Activated CD4-positive, alpha-beta T cell treated with anti-CD3 and anti-CD28 coated beads for 4 hours (primary cell): Measurements from ENCODE around the gene MBL2.

Experiments used
- DNase-seq, 2 donors: peaks; one replicate each; pipeline ENCODE4 v3.0.0-alpha.2; 2020

The MBL2 gene

DNA sequence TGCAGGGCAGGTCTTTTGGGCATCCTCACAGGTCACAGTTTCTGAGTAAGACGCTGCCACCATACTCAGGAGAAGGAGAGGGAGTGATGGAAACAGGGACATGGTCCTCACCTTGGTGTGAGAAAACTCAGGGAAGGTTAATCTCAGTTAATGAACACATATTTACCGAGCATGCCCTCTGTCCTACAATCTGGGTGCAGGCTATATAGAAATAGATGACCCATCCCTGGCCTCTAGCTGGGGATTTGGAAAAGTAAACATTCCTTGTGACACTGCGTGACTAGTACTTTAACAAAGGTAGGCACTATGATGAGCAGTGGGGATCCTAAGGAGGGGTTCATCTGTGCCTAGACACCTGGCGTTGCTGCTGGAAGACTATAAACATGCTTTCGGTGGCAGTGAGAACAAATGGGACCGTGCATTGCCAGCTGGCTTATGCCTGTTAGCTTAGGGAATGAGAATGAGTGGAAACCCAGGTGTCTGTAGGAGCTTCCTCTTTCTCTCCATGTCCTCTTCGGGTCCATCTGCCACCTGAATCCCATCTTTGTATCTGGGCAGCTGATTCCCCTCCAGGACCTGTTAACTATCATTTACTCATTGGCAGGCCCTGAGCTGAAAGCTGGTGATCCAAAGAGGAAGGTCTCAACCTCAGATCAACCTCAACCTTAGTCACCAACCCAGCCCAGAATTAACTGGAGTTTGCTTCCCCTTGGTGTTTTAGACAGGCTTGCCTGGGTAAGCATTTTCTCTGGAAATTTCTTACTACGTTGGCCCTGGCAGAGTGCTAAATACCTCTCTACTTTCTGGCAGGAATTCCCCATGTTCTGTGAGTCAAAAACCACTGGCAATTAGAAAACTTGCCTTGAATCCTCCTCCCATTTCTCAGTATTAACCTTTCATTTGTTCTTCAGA, 794 bp downstream of the MBL2 start:
- no peak for DNase-seq

DNA sequence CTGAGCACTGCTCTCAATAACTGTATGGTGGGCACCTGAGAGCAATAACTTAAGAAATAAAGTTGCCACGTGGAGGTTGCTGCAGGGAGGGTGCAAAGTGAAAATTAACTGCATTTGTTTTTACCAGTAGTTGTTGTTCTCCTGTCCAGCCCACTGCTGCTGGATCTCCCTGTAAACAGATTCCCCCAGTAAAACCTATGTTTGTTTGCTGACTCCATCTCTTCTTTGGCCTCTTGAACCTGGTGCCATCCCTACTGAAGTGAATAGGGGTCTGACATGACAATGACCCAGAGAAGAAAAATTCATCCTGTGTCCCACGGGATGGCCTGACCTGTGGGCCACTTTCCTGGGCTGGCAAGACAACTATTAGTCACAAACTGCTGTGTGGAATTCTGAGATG, 1.7 kb downstream of the MBL2 start:
- no peak for DNase-seq

DNA sequence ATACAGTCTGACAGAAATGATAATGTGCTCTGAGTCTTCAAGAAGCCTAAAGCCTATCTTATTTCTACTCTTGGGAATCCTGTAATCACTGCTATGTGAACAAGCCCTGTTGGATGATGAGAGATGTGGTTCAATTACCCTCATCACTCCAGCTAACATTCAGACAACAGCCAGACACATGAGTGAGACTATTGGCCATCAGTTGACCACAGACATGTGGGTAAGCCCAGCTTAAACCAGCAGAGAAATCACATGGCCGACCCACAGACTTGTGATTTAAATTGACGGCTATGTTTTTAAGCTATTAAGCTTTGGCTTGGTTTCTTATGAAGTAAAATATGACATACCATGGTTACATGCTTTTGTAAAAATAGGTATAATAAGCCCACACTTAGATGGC, 2.6 kb downstream of the MBL2 start:
- DNase-seq: no peak

DNA sequence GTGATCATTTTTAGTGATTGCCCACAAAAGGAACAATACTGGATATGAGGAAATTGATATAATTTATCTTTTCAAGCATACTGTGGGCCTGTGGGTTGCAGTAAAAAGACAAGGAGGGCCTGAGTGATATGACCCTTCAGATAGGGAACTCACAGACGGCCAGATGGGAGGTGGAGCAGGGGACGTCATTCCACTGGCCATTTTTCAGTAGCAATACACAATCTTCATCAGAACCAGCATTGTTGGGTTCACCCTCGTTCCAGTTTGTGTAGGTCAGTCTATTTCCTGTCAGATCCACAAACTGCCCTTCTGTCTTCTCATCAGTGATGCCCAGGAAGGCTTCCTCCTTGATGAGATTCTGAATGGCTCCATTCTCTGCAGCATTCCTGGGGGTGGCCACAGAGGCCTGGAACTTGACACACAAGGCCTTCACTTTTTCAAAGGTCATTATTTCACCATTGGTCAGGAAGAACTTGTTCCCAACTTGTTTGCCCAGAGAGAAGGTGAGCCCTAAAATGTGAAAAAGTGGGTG, 4.5 kb downstream of the MBL2 start:
- DNase-seq: no peak

DNA sequence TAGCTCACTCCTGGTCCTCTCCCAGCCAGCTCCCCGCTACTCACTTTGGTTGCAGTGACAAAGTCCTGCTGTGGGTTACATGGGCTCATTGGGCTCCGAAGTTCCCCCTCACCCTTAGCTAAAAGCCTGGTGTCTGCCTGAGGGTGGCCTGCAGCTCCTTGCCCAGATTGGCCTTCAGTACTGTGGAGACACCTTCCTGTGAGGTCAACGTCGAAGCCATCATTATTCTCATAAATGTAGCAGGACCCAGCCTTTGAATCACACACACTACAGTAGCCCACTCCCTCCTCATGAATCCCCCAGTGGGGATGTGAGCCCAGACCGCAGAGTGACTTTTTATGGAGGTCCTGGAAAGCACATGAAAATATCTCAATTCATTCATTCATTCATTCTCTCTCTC, 10.5 kb downstream of the MBL2 start:
- no peak for DNase-seq

DNA sequence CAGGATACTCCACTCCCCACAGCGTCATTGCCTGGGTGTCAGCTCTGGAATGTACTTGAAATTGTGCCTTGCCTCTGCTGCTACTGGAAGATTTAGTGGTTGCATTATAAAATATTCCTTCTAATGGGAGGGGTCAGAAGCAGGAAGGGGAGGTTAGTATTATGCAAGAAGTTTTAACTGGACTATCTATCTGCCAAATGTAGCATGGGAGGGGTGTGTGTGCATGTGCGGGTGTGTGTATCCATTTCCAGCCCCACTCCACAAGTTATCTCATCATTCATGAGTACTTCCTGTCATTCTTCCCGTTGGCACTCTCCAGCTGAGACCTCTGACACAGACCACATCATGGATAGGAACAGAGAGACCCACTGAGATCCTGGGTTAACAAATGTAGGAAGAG, 13.4 kb downstream of the MBL2 start:
- DNase-seq: no peak

DNA sequence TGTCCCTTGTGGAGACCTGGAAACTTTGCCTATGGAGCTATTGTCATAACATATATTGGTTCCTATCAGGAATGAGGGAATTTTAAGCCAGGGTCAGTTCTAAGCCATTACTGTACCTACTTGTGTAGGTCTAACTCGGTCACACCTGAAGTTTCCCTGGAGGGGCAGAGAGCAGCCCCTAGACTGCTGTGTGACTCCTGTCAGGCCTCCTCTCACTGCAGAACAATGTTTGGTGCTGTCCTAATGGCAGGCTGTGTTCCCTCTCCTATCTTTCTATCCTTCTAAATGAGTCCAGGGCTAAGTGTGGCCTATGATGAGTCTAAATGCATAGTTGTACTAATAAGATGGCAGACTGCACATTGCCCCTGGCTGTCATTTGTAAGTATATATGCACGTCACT, 14.2 kb downstream of the MBL2 start:
- no peak for DNase-seq

DNA sequence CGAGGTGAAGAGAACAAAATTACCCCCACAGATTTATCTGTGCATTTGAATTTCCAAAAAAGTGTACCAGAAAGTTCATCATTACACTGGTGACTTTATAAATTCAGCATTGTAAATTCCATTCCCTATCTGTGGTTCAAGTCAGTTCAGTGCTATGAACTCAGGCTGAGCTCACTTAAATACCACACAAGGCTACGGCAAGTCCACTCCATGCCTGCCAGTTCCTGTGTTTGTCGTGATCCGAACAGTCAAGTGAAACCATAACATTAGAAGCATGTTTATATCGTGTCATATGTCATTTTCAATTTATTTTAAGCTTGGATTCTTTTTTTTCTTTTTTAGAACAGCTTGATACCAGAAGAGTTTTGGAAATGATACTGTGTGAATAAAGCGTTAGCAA, 14.8 kb downstream of the MBL2 start:
- DNase-seq: no peak

DNA sequence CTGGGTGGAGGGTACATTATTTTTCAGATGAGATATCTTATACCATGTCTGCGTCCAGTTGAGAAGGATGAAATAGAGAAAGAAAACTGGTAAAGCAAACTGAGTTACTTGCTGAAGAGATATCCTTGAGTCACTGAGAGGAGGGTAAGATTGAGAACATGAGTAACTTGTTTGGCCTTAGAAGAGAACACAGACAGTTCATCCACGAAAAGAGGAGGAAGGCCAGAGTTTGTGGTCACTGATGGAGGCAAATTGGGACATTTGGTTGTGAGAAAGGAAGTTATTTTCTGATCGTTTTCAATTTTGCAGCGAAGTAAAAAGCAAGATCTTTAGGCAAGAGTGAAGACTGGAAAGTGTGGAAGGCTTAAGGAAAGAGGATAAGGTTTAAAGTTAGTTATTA, 15.6 kb downstream of the MBL2 start:
- no peak for DNase-seq

DNA sequence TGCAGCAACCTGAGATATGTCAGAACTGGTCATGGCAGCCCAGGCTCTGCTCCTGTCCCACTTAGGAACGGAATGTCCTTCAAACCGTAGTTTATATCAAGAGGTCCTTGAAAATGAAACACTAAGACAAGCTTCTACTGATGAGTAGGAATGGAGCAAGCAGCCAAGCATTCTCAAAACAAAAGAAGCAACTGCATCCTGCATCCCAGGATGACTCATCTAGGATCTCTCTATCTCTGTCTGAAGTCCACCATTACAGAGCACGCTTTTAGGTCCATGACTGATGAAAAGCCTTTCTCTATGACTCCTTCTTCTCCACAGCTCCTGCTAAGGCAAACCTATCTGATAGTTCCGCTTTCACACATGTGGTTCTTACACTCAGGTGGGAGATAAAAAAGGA, 16.3 kb downstream of the MBL2 start:
- no peak for DNase-seq

DNA sequence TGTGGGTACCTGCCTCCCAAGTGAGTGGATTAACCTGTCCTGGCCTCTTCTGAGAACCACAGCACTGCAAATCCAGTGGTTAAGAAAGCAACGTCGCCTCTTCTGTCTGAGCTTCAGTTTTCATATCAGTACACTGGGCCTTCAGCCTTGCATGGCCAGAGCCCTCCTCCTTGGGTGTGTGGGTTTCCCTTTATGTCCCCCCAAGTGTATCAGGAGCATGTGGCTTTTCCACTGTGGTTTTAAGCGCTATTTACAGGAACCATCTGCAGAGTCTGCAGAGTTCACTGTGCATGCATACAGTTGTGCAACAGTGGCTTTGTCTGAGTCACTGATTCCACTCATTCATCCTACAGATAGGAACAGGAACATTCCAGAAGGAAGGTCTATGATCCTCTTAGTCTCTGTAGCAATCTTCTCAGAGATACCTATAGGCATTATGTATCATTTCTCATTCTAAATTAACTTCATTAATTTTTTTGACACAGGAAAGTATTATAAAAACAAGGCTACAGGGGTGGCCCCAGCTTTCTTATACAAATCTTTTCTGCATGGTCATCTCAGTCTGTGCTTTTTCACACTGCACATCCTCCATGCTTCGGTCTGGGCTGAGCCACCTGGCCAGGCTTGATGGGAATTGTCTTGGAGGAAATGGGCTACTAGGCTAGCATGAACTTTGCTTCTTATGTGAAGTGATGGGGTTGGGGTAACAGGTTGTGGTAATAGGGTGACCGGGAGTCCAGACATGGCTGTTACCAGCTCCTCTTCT, 17.1 kb downstream of the MBL2 start:
- DNase-seq: no peak

DNA sequence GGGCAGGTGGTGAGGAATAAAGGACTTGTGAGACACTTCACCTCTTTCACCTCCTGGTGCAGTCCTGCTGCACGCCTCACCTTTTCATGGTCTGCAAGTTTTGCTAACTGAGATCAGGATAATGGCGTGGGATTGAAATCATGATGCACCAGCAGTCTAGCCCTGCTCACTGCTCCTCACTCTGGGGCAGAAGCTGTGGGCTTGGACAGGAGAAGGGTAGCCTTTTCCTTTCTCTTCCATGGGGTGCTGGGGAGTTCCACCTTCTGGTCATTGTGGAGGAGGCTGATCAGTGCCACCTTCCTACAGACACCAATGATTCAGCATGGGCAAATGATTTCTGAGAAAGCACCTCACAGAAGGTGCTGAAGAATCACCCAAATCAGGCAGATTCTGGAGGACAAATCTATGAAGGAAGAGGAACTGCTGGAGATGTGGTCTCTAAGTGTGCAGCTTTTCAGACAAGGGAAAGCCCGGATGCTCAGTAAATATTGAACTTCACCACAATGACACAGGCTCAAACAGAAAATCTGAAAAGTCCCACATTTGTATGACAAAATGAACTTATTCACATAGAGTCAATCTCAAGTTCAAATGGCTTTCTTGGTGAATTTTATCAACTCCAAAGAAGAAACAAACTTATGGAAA, 19.7 kb downstream of the MBL2 start:
- no peak for DNase-seq

DNA sequence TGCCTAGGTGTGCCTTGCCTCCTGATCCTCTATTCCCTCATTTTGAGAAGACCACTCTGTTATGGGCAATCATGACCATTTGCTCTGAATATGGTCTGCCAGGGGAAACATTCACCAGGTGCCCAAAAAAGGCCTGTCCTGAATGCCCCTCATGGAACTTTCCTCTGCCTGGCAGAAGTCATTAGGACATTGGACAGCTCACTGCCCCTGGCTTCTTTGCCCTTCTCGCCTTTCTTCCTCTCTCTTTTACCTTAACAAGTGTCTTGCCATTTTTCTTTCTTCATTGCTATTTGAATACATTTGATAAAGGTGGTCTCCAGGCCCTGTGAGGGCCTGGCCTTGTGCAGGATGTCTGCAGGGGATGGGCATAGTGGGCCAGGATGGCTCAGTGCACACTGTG, 20.3 kb downstream of the MBL2 start:
- DNase-seq: no peak

DNA sequence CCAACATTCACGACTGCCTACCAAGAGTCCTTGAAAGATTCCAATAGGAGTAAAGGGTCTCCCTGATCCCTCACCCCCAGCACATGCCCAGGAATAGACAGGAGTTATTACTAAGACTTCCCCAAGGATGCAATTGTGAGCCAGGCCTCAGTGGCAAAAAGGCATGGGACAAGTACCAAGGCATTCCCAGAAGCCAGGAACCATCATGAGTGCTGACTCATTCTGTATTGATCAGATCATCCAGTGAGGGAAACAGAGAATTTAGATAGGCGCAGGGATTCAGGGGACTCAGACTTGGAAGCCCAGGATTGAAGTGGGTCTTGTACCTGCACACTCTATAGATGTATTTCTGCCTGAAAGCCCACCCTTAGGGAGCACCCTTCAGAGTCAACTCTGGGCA, 21.2 kb downstream of the MBL2 start:
- no peak for DNase-seq

DNA sequence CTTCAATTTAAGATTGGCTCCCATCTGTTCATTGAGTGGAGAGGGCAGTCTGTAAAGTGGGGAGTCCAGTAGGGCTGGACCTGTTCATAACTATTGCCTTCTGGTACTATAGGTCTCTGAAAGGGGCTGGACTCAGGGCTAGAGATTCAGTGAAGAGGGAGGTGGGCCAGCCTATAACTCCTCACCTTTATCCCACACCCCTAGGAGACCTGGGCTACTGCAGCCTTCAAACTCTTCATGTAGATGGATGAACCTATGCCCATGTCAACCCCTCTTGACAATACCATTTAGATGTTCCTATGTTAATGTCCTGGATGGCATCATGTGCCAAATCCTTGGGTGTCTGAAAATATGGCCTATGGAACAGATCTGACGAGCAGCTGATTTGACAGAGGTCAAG, 22.0 kb downstream of the MBL2 start:
- DNase-seq: no peak

DNA sequence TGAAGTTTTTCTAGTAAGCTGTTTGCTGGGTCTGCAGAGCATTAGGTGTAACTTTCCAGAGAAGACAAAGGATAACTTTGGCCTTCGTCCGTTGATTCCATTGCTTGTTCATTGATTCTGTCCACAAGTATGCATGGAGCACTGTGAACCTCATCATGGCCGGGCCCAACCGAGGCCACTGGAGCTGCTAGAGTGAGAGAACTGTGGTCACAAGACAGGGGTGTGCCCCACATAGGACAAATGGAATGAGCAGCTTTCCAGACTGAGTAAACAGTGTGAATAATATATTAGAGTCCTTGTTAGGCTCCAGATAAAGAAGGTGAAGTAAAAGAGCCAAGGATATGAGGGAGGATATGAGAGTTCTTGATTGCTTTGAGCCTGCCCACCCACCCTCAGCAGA, 24.9 kb downstream of the MBL2 start:
- DNase-seq: no peak

DNA sequence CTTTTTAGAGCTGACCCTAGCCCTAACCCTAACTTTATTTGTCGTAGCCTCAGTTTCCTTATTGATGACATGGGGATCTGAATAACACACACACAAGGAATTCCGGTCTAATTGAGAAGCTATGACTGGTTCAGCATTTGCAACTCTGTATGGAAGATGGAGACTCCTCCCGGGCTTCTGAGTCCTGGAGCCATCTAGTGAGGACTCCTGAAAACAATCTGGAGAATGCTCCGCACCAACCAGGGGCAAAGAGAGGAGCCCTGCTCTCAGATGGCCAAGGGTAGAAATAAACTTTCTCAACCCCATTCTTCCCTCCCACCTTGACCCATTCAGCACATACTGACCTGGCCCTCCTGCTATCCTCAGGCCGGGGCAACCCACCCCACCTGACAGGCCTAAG, 26.4 kb downstream of the MBL2 start:
- no peak for DNase-seq

DNA sequence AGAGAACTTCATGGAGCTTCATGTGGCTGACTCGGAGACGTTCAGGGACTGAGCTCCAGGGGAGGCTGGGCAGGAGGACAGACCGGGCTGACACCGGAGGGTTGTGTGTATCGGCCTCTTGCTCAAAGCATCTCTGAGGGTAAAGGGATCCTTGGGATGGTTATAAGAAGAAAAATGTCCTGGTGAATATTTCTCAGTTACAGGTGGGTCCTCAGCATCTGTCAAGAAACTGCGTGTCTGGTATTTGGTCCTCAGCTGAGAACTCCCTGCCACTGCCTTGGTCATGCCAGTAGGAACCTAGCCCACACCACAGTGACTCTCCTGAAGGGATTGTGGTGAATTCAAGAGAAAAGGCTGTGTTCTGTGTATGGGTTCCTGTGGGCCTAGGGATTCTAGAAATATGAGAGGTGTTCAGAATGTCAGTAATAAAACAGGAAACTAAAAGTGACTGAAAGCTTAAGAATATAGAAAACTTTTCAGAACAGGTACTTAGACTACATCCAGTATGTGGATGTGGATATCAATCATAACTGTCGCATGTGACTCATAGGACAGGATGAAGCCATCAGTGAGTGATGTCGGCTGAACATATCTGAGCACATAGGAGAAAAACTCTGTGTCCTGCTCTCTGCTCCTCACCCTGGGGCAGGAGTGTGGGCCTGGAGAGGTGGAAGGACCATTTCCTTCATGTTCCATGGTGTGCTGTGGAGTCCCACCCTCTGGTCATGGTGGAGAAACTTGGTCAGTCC, 28.4 kb downstream of the MBL2 start:
- no peak for DNase-seq

DNA sequence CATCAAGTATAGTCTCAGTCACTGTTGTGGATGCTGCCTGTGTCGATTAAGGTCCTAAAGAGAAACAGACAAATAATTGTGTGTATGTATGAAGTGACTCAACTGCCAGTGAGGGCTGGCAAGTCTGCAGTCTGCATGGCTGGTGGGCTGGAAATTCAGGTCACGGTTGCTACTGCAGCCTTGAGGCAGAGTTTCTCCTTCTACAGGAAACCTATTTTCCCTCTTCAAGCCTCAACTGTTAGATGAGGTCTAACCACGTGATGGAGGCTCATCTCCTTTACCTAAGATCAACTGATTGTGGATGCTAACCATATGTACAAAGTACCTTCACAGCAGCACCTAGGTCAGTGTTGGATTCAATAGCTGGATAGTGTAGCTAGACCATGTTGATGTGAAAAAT, 29.9 kb downstream of the MBL2 start:
- no peak for DNase-seq

DNA sequence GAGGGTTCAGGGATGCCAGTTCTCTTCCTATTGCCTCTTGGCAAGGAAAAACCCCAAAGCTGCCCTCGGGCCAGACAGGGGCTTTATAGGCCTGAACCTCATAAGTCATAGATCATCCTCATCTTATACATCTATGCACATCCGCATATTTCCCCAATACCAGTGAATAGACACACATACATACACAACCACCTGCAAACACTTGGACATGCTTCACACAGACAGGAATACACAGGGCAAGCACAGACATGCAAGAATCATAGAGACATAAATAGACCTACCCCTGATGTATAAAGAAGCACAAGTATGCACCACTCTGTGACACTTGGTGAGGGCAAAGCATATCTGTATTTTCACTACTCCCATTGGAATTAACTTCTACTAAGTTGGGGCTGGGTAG, 30.7 kb downstream of the MBL2 start:
- no peak for DNase-seq

DNA sequence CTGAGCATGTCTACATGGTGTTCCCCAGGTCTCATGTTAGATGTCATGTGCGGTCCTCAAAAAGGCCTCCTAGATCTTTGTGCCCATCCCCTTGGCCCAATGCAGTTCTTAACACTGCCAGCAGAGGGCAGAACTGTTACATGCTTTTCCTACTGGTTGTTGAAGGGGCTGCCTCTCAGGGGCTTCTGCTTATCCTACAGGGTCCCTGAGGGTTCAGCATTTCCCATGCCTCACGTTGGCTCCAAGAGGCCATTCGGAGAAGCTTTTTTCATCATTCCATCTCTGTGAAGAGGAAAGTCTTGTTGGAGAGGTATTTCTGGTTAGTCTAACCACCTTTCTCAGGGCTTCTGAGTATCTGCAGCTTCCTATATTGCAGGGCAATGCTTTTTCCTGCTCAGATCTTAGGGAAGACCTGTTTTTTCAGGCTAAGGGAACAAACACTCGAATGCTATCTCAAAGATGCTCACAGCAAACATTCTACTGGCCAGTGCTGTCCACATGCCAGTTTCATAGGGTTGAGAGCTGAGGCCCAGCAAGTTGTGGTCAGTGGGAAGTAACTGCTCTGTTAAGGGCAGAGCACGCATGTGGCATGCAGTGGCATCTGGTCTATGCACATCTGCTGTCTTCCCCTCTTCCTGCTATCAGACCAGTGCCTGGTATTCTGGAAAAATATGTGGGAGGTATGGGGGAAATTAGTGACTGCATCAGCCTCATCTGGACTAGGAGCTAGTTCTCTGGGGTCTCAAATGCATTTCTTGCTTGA, 31.5 kb downstream of the MBL2 start:
- no peak for DNase-seq

DNA sequence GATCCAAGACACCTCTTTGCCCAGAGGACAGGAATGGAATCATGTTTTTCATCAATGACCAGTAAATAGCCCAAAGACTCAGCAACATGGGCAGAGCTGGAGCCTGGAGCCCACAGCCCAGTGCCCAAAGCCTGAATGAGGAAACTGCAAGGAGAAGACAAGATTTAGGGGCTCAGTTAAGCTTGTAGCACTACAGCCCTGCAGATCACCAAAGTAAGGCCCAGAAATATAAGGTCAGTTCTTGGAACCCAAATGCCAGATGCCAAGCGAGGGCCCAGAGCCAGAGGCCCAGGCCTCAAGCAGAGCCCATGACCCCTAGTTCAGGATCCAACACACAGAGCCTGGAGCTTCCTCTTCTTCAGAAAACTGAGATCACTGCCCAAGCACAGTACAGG, 32.4 kb downstream of the MBL2 start:
- DNase-seq: no peak
